Endothelial cell of umbilical vein (primary cell): ENCODE results near the gene VPS35L. TPM values are rescaled to one million over a fixed set of nuclear protein-coding genes. Genes with fewer than 3 reads are reported as not detected.
A peak's percentile ranks its signal among the peaks of the same experiment; 100 is the strongest.

Experiments used
- BruUV-seq: library from RNA; stranded (reverse); fragments of 400-500 nt; replicated peaks from 2 replicates; lab custom pipeline; 2021; lab: Mats Ljungman, UMichigan
- CTCF ChIA-PET: fragments of 300-600, 350-600 bp; sonication (Branson Sonifier 250); formaldehyde crosslinking; loops from one replicate; lab custom pipeline; 2021; ENCODE audit warnings: antibody characterized with exemption, inconsistent platforms; lab: Charles Lee
- POLR2A ChIA-PET: fragments of 300-600, 350-600 bp; sonication (Branson Sonifier 250); formaldehyde crosslinking; loops from one replicate; lab custom pipeline; 2021; ENCODE audit warnings: antibody characterized with exemption, inconsistent platforms; lab: Charles Lee
- DNase-seq: peaks from one replicate; pipeline ENCODE4 v3.0.0-alpha.2; 2011; ENCODE audit warnings: low read depth, low spot score
- FAIRE-seq: peaks from 2 replicates; lab custom pipeline; 2011; peaks lifted over from hg19 to GRCh38; lab: Jason Lieb, UNC
- H2AFZ ChIP-seq: 2 replicates; pipeline ENCODE4 v1.6.0; 2012; ENCODE audit warnings: low read depth, low read length, control low read depth, inconsistent platforms
- H3K27ac ChIP-seq: 2 replicates; pipeline ENCODE4 v1.5.1; 2011; ENCODE audit warnings: low read depth, mild to moderate bottlenecking, control low read depth, low read length, moderate library complexity; ENCODE audit not compliant: insufficient read depth
- H3K27me3 ChIP-seq, 2 experiments: 2 replicates each; pipeline versions ENCODE4 v1.6.0 to v1.6.1; 2011; ENCODE audit warnings: low read length in 2 of 2, mixed read lengths in 1 of 2; ENCODE audit not compliant: control insufficient read depth in 2 of 2, insufficient read depth in 2 of 2
- H3K36me3 ChIP-seq, 2 experiments: 2 replicates in 1 of 2; 3 replicates in 1 of 2; pipeline ENCODE4 v1.5.1; 2011; ENCODE audit warnings: low read length in 2 of 2, mild to moderate bottlenecking in 1 of 2, moderate library complexity in 1 of 2; ENCODE audit not compliant: control insufficient read depth in 2 of 2, insufficient read depth in 2 of 2; ENCODE audit errors: extremely low read depth in 1 of 2
- H3K4me1 ChIP-seq: 3 replicates; pipeline ENCODE4 v1.5.1; 2011; ENCODE audit warnings: mild to moderate bottlenecking, low read length; ENCODE audit not compliant: control insufficient read depth, insufficient read depth; ENCODE audit errors: extremely low read depth
- H3K4me2 ChIP-seq: 2 replicates; pipeline ENCODE4 v1.6.1; 2011; ENCODE audit warnings: low read length, control low read depth, mixed read lengths; ENCODE audit not compliant: insufficient read depth
- H3K4me3 ChIP-seq, 3 experiments: fragments of 200-600 bp in 1 of 3; sonication (generic), shearing (Covaris generic) in 1 of 3; replicated peaks in 1 of 3; 2 replicates each; pipeline ENCODE4 v1.5.1; 2011 to 2016; ENCODE audit warnings: control low read depth in 3 of 3, low read length in 3 of 3, mild to moderate bottlenecking in 2 of 3, inconsistent platforms in 1 of 3, low read depth in 1 of 3, moderate library complexity in 1 of 3; ENCODE audit not compliant: insufficient read depth in 1 of 3
- H3K79me2 ChIP-seq: 2 replicates; pipeline ENCODE4 v1.6.0; 2012; ENCODE audit warnings: low read length, inconsistent platforms; ENCODE audit not compliant: control insufficient read depth, insufficient read depth
- H3K9ac ChIP-seq: replicated peaks from 2 replicates; pipeline ENCODE3; 2011; ENCODE audit warnings: low read length, control low read depth; ENCODE audit not compliant: insufficient read depth; ENCODE audit errors: extremely low read depth
- H3K9me1 ChIP-seq: replicated peaks from 3 replicates; pipeline ENCODE4 v1.6.0; 2011; ENCODE audit warnings: mild to moderate bottlenecking, low read length; ENCODE audit not compliant: control insufficient read depth, insufficient read depth; ENCODE audit errors: extremely low read depth
- H3K9me3 ChIP-seq: replicated peaks from 2 replicates; pipeline ENCODE4 v1.5.1; 2012; ENCODE audit warnings: low read length, inconsistent platforms; ENCODE audit not compliant: control insufficient read depth, insufficient read depth
- H4K20me1 ChIP-seq: replicated peaks from 2 replicates; pipeline ENCODE3; 2011; ENCODE audit warnings: mild to moderate bottlenecking, low read length; ENCODE audit not compliant: control insufficient read depth, insufficient read depth; ENCODE audit errors: extremely low read depth
- EZH2 ChIP-seq: IDR thresholded peaks from 2 replicates; pipeline ENCODE4 v1.6.1; 2012; ENCODE audit warnings: borderline replicate concordance, low read depth, mild to moderate bottlenecking, moderate library complexity, low read length, inconsistent platforms; ENCODE audit not compliant: severe bottlenecking
- FOS ChIP-seq: IDR thresholded peaks from 2 replicates; pipeline ENCODE4 v1.6.1; 2011; ENCODE audit warnings: mild to moderate bottlenecking, low read length, moderate library complexity, borderline replicate concordance; ENCODE audit not compliant: insufficient read depth
- GATA2 ChIP-seq: IDR thresholded peaks from 2 replicates; pipeline ENCODE4 v1.7.0; 2011; ENCODE audit warnings: low read depth, mild to moderate bottlenecking, moderate library complexity, mixed read lengths, low read length; ENCODE audit not compliant: insufficient read length, insufficient read depth
- JUN ChIP-seq: IDR thresholded peaks from 2 replicates; pipeline ENCODE4 v1.6.1; 2011; ENCODE audit warnings: borderline replicate concordance, low read depth; ENCODE audit not compliant: insufficient read length, insufficient read depth
- MYC ChIP-seq: IDR thresholded peaks from one replicate; pipeline ENCODE4 v1.6.1; 2011; ENCODE audit warnings: mild to moderate bottlenecking, low read depth, low read length
- POLR2A ChIP-seq: IDR thresholded peaks from 2 replicates; pipeline ENCODE4 v1.6.1; 2012; ENCODE audit warnings: low read depth, mild to moderate bottlenecking, control low read depth, low read length
- POLR2AphosphoS5 ChIP-seq: IDR thresholded peaks from 2 replicates; pipeline ENCODE4 v1.6.1; 2012; ENCODE audit warnings: low read depth, mild to moderate bottlenecking, control low read depth, low read length, moderate library complexity; ENCODE audit not compliant: insufficient read depth
- dilution Hi-C: fragments of 300-500 bp; cut with MboI; formaldehyde crosslinking; loops from one replicate; pipeline ENCODE4 v1.15.0; 2019; ENCODE audit warnings: low sequenced_read_pairs; ENCODE audit not compliant: extremely low pct_ligation_motif_present
- intact Hi-C: fragments of 100-400 bp; cut with micrococcal nuclease; formaldehyde crosslinking; loops from one replicate; pipeline ENCODE4 v1.10.0; 2022
- polyA plus RNA-seq, 4 experiments: library from polyadenylated mRNA; depleted of rRNA in 3 of 4; stranded (reverse) in 3 of 4; unstranded in 1 of 4; fragments of >200 nt; gene quantifications; 2 replicates each; pipeline versions ENCODE4 v1.2.1 to v1.2.3, GENCODE V29; 2011 to 2012; ENCODE audit warnings: missing spikeins in 1 of 4
- total RNA-seq: library from RNA; stranded (reverse); gene quantifications from 2 replicates; pipeline ENCODE4 v1.2.3, GENCODE V29; 2021
- TF ChIP-seq, protein P1 (sequence below), 2 donors: IDR thresholded peaks; 1 replicate in 1 of 2; 2 replicates in 1 of 2; pipeline ENCODE4 v1.5.1; 2011; ENCODE audit warnings: low read length in 2 of 2, mild to moderate bottlenecking in 2 of 2, moderate library complexity in 2 of 2, control low read depth in 1 of 2, inconsistent platforms in 1 of 2, low read depth in 1 of 2; ENCODE audit not compliant: insufficient read depth in 1 of 2; ENCODE audit errors: extremely low read depth in 1 of 2
- TF ChIP-seq, protein P2 (sequence below): IDR thresholded peaks from 2 replicates; pipeline ENCODE4 v1.6.1; 2011; ENCODE audit not compliant: insufficient read depth, insufficient read length

The VPS35L gene
- total and polyA plus RNA-seq, 2 donors (not counting 3 experiments of a cell fraction or from before 2014, with no cell fraction given) = 49.1 to 91.1 TPM

- Histone ChIP-seq H3K4me2 (peak overlapping the region; percentile 98), H4K20me1 (no peaks in the 10 kb centered on the region), H3K9ac (peak overlapping the region; percentile 84), H3K79me2 (peaks cover 31% of the 10 kb centered on the region), H3K4me1 (peaks cover 21% of the 10 kb centered on the region), H3K36me3 (no peaks in the 10 kb centered on the region), H3K27me3 (no peaks in the 10 kb centered on the region), H3K4me3 (peak overlapping the region; percentile 60 to 95 (median 61)), H2AFZ (peak overlapping the region; percentile 80), H3K27ac (peak overlapping the region; percentile 44), H3K9me3 (no peaks in the 10 kb centered on the region), H3K9me1 (no peaks in the 10 kb centered on the region)
- DNase-seq (no peak), FAIRE-seq (no peak)
- CTCF ChIA-PET = interaction anchor here (0.9 to 3.0 kb wide), 7 partner anchors 16 to 59 kb away, joined by 3 to 28 read pairs (median 4); partner anchors contain the start of gene VPS35L
- no TSS peak for BruUV-seq
- dilution Hi-C loops (no loop called here), intact Hi-C loops (loop anchor here (5.0 to 10.0 kb wide), 6 partner anchors 357 to 719 kb away; partner anchors contain the start of genes ARL6IP1, COQ7, SYT17 and TMC7)
- no peak for TF ChIP-seq POLR2A
- no peak for TF ChIP-seq EZH2
- no peak for TF ChIP-seq JUN
- no peak for TF ChIP-seq FOS
- TF ChIP-seq, protein P1, sequence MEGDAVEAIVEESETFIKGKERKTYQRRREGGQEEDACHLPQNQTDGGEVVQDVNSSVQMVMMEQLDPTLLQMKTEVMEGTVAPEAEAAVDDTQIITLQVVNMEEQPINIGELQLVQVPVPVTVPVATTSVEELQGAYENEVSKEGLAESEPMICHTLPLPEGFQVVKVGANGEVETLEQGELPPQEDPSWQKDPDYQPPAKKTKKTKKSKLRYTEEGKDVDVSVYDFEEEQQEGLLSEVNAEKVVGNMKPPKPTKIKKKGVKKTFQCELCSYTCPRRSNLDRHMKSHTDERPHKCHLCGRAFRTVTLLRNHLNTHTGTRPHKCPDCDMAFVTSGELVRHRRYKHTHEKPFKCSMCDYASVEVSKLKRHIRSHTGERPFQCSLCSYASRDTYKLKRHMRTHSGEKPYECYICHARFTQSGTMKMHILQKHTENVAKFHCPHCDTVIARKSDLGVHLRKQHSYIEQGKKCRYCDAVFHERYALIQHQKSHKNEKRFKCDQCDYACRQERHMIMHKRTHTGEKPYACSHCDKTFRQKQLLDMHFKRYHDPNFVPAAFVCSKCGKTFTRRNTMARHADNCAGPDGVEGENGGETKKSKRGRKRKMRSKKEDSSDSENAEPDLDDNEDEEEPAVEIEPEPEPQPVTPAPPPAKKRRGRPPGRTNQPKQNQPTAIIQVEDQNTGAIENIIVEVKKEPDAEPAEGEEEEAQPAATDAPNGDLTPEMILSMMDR (IDR thresholded peaks at IDR 0.05; ENCODE audit: extremely low read depth in 1 of 2, insufficient read depth in 1 of 2, low read depth in 1 of 2, low read length in 2 of 2) = no peak
- TF ChIP-seq POLR2AphosphoS5 = no peak
- TF ChIP-seq GATA2 = no peak
- no peak for TF ChIP-seq MYC
- TF ChIP-seq, protein P2, sequence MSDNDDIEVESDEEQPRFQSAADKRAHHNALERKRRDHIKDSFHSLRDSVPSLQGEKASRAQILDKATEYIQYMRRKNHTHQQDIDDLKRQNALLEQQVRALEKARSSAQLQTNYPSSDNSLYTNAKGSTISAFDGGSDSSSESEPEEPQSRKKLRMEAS = no peak
- POLR2A ChIA-PET = interaction anchor here (1.2 kb wide), 1 partner anchor 31 kb away, joined by 3 read pairs; no protein-coding TSS in a partner anchor
Measured at GRCh38 chr16:19524356-19524615, 31.2 kb upstream of the VPS35L start.
